ENCODE data around the gene SEPTIN10.
A peak's percentile ranks its signal among the peaks of the same experiment; 100 is the strongest.

SEPTIN10 gene

GRCh38 chr2:109519513-109519912 is 94.3 kb downstream of the SEPTIN10 start:
- POLR2A ChIA-PET, result no interaction called here
- no peak for DNase-seq (ENCODE audit: extremely low spot score)
- no peak for TF ChIP-seq FOXM1 (IDR thresholded peaks at IDR 0.05; ENCODE audit: borderline replicate concordance)
- TF ChIP-seq L3MBTL2 (conservative IDR thresholded peaks at IDR 0.05), result no peak
- TF ChIP-seq SUZ12 (IDR thresholded peaks at IDR 0.05), result no peak
- CTCF ChIA-PET, result no interaction called here

GRCh38 chr2:109517118-109517889 is 96.5 kb downstream of the SEPTIN10 start:
- TF ChIP-seq SUZ12 (IDR thresholded peaks at IDR 0.05) (no peak), ARNT (IDR thresholded peaks at IDR 0.05) (no peak), LEF1 (IDR thresholded peaks at IDR 0.05; ENCODE audit: borderline replicate concordance) (no peak), FOXA1 (IDR thresholded peaks at IDR 0.05) (no peak), PKNOX1 (IDR thresholded peaks at IDR 0.05) (no peak), ZNF384 (IDR thresholded peaks at IDR 0.05) (no peak), ELF4 (IDR thresholded peaks at IDR 0.05) (no peak), CTBP1 (IDR thresholded peaks at IDR 0.05; ENCODE audit: borderline replicate concordance) (no peak), SP1 (IDR thresholded peaks at IDR 0.05) (no peak), NFRKB (IDR thresholded peaks at IDR 0.05) (no peak), FOXM1 (IDR thresholded peaks at IDR 0.05; ENCODE audit: borderline replicate concordance) (no peak), FOXK2 (IDR thresholded peaks at IDR 0.05) (no peak), L3MBTL2 (conservative IDR thresholded peaks at IDR 0.05) (no peak), HDGF (IDR thresholded peaks at IDR 0.05; ENCODE audit: borderline replicate concordance) (no peak), TARDBP (IDR thresholded peaks at IDR 0.05) (no peak), BHLHE40 (IDR thresholded peaks at IDR 0.05; ENCODE audit: borderline replicate concordance) (no peak)
- no peak for DNase-seq (ENCODE audit: extremely low spot score)
- POLR2A ChIA-PET, result no interaction called here
- CTCF ChIA-PET, result interaction anchor here (0.6 to 0.7 kb wide), 2 partner anchors 197 to 421 kb away, joined by 3 read pairs; no protein-coding TSS in a partner anchor

GRCh38 chr2:109516445-109517117 is 97.2 kb downstream of the SEPTIN10 start:
- CTCF ChIA-PET, result interaction anchor here (0.6 to 0.7 kb wide), 2 partner anchors 198 to 420 kb away, joined by 3 read pairs; no protein-coding TSS in a partner anchor
- TF ChIP-seq FOXM1 (IDR thresholded peaks at IDR 0.05; ENCODE audit: borderline replicate concordance) (no peak), PKNOX1 (IDR thresholded peaks at IDR 0.05) (no peak), NFRKB (IDR thresholded peaks at IDR 0.05) (no peak), ELF4 (IDR thresholded peaks at IDR 0.05) (no peak), FOXA1 (IDR thresholded peaks at IDR 0.05) (no peak), ARNT (IDR thresholded peaks at IDR 0.05) (no peak), FOXK2 (IDR thresholded peaks at IDR 0.05) (no peak), ZNF384 (IDR thresholded peaks at IDR 0.05) (no peak), HDGF (IDR thresholded peaks at IDR 0.05; ENCODE audit: borderline replicate concordance) (no peak), SP1 (IDR thresholded peaks at IDR 0.05) (no peak), L3MBTL2 (conservative IDR thresholded peaks at IDR 0.05) (no peak), TARDBP (IDR thresholded peaks at IDR 0.05) (no peak)
- POLR2A ChIA-PET, result no interaction called here
- DNase-seq (ENCODE audit: extremely low spot score), result peak; percentile 86

DNA sequence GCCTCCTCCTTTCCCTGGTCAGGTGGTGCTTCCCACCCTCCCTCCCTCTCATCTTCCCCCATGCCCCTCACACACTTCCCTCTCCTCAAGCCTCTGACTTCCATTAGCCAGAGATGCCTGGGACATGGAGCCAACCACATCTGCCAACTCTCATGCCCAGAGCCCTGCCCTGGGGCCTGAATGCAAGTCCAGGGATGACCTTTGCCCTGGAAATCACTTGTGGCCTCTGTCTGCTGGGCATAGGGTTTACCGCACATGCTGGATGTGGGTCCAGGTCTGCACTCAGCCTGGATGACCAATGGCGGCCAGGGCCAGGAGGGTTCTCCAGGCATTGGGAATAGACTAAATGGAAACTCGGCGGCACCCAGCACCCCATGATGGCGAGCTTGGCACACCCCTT is 98.9 kb downstream of the SEPTIN10 start:
- ChIA-PET POLR2A (no interaction called here), CTCF (no interaction called here)
- TF ChIP-seq L3MBTL2 (conservative IDR thresholded peaks at IDR 0.05) (no peak), LEF1 (IDR thresholded peaks at IDR 0.05; ENCODE audit: borderline replicate concordance) (no peak), ELF4 (IDR thresholded peaks at IDR 0.05) (no peak), PKNOX1 (IDR thresholded peaks at IDR 0.05) (no peak), HDGF (IDR thresholded peaks at IDR 0.05; ENCODE audit: borderline replicate concordance) (no peak), BHLHE40 (IDR thresholded peaks at IDR 0.05; ENCODE audit: borderline replicate concordance) (no peak), ZNF384 (IDR thresholded peaks at IDR 0.05) (no peak), SUZ12 (IDR thresholded peaks at IDR 0.05) (no peak), FOXM1 (IDR thresholded peaks at IDR 0.05; ENCODE audit: borderline replicate concordance) (no peak), CTBP1 (IDR thresholded peaks at IDR 0.05; ENCODE audit: borderline replicate concordance) (no peak)
- DNase-seq (ENCODE audit: extremely low spot score), result no peak

DNA sequence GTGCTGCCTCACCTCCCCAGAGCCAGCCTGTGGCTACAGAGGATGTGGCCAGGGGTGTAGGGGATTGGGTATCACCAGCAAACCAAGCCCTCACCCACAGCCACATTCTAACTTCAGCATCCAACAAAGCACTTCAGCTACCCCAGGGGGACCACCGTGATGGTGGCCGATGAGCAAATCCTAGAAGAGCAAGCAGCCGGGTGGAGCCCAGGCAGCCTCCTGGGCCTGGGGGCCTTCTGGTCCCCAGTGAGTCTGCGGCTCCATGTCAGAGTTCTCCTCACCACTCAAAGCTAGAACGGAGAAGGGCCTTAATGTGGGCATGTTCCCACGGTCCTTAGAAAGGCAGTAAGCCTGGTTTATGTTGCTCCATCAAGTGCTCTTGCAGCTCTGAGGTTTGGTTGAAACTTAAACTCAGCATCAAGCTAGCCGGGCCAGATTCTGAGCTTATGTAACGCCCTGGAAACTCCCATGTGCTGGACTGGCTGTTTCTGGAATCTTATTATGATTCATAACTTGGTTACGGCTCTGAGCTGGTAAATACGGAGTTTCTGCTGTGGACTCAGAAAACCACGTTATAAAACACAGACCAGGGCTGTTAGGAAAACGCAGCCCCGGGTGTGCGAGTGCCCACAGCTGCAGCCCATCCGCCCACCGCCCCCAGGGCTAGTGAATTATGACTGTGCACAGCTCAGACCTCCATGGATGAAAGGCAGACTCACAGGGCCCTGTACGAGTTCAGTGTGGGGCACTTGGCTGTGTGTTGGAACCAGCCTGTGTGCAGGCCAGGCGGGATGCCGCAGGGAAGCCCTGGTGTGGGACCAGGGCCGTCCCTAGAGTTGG is 99.8 kb downstream of the SEPTIN10 start:
- no peak for DNase-seq (ENCODE audit: extremely low spot score)
- TF ChIP-seq FOXK2 (IDR thresholded peaks at IDR 0.05), result no peak
- no peak for TF ChIP-seq ARNT (IDR thresholded peaks at IDR 0.05)
- TF ChIP-seq SUZ12 (IDR thresholded peaks at IDR 0.05), result no peak
- TF ChIP-seq ELF4 (IDR thresholded peaks at IDR 0.05), result no peak
- no peak for TF ChIP-seq L3MBTL2 (conservative IDR thresholded peaks at IDR 0.05)
- no peak for TF ChIP-seq LEF1 (IDR thresholded peaks at IDR 0.05; ENCODE audit: borderline replicate concordance)
- no peak for TF ChIP-seq HDGF (IDR thresholded peaks at IDR 0.05; ENCODE audit: borderline replicate concordance)
- no peak for TF ChIP-seq SP1 (IDR thresholded peaks at IDR 0.05)
- no peak for TF ChIP-seq BHLHE40 (IDR thresholded peaks at IDR 0.05; ENCODE audit: borderline replicate concordance)
- TF ChIP-seq TARDBP (IDR thresholded peaks at IDR 0.05), result no peak
- no peak for TF ChIP-seq PKNOX1 (IDR thresholded peaks at IDR 0.05)
- TF ChIP-seq FOXA1 (IDR thresholded peaks at IDR 0.05), result no peak
- no peak for TF ChIP-seq FOXM1 (IDR thresholded peaks at IDR 0.05; ENCODE audit: borderline replicate concordance)
- no peak for TF ChIP-seq NFRKB (IDR thresholded peaks at IDR 0.05)
- TF ChIP-seq ZNF384 (IDR thresholded peaks at IDR 0.05), result no peak
- TF ChIP-seq CTBP1 (IDR thresholded peaks at IDR 0.05; ENCODE audit: borderline replicate concordance), result no peak
- ChIA-PET CTCF (interaction anchor here (0.6 kb wide), 1 partner anchor 208 kb away, joined by 3 read pairs; no protein-coding TSS in a partner anchor), POLR2A (no interaction called here)

All from HEK293T (cell line).